ENCODE results near the gene NUTM2G.
"Not testable (repeated sequence)": the region's sequence is repeated elsewhere in the genome, so short reads cannot be mapped to it uniquely, and the experiment has no call there.

NUTM2G gene, protein sequence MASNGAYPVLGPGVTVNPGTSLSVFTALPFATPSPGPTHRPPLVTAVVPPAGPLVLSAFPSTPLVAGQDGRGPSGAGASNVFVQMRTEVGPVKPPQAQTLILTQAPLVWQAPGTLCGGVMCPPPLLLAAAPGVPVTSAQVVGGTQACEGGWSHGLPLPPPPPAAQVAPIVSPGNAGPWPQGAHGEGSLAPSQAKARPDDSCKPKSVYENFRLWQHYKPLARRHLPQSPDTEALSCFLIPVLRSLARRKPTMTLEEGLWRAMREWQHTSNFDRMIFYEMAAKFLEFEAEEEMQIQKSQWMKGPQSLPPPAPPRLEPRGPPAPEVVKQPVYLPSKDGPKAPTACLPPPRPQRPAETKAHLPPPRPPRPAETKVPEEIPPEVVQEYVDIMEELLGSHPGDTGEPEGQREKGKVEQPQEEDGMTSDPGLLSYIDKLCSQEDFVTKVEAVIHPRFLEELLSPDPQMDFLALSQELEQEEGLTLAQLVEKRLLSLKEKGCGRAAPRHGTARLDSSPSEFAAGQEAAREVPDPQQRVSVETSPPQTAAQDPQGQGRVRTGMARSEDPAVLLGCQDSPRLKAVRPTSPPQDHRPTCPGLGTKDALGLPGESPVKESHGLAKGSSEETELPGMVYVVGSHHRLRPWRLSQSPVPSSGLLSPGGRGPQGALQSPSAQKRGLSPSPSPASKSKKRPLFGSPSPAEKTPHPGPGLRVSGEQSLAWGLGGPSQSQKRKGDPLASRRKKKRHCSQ

DNA sequence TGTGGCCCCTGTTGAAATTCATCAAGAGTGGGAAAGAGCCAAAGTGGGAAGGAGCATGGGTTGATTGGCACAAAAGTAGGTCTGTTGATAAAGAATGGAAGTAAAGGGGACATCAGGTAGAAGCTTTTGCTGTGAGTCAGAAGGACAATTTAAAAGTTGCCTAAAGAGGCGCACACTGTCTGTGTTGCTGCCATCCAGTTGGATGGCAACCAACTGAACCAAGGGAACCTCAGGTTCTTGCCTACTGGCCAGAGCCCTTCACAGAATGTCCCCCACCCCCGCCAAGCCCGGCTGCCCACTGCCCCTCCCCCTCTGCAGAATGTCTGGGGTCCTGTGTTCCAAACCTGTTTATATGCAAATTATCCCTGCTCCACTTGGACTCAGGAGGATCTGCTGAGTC, at the start of gene NUTM2G:
TSS of gene NUTM2G (plus strand) at position 301 of the 400 bp plus-strand sequence. CDS start 182 bp downstream, outside the sequence.
- not testable (repeated sequence) for DNase-seq (ENCODE audit: low spot score)

DNA sequence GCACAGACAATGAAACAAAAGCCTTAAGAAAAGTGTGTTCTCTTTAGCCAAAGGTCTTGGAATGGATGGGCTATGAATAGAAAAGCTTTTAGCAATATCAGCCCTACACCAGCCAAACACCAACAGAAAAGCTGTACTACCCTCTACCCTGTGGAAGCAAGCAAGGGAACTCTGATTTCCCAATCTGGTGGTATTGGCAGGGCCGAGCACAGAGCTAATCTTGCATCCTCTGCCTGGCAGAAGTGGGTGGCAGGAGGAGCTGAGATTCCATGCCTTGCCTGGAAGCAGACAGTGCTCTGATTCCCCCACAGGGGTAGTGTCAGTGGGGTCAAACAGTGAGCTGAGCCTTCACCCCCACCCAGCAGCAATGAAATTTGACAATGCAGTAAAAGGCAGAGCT, 44.7 kb upstream of the NUTM2G start:
- DNase-seq (ENCODE audit: low spot score), result no peak

DNA sequence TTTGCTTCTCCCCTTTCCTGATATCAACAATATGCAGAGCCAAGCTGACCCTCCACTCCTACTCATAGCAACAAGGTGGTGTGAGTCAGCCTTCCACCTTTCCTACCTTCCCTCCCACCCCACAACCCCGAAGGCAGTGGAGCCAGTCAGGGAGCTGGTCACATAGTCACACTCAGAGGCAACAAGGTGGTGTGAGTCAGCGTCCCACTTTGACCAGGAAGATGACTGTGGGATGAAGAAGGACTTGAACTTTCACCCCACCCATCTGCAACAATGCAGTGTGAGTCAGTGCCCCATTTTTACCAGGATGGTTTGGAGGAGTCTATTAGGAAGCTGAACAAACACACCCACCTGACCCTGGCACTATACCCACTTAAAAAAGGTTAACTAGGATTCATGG, 44.2 kb upstream of the NUTM2G start:
- no peak for DNase-seq (ENCODE audit: low spot score)

DNA sequence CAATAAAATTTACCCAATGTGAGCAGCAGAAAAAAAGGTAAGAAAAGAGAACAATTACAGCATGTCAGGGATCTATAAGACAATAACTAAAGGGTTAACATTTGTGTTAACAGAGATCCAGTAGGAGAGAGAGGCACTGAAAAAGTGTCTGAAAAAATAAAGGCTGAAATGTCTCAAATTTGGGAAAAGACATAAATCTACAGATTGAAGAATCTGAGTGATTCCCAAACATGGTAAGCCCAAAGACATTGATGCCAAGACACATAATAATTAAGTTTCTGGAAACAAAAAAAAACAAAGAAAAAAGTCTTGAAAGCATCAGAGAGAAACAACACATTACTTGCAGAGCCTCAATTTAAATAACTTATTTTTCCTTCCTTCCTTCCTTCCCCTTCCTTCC, 43.2 kb upstream of the NUTM2G start:
- no peak for DNase-seq (ENCODE audit: low spot score)

DNA sequence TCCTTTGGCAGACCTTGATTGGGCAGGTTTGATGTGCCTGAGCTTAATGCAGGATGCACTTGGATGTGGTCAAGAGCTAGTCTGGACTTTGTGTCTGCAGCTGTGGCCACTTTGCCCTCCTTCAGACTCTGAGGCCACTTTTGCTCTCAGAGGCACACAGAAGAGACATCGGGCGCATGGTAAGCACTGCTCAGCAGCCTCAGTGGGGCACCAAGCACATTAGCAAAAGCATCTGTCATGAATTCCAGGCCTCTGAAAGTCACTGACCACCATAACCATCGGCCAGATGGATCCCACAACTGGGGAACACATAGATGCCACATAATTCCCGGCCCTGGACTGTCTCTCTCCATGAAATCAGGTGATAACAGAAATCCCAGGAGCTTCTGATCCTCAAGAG, 40.1 kb upstream of the NUTM2G start:
- DNase-seq (ENCODE audit: low spot score), result no peak

DNA sequence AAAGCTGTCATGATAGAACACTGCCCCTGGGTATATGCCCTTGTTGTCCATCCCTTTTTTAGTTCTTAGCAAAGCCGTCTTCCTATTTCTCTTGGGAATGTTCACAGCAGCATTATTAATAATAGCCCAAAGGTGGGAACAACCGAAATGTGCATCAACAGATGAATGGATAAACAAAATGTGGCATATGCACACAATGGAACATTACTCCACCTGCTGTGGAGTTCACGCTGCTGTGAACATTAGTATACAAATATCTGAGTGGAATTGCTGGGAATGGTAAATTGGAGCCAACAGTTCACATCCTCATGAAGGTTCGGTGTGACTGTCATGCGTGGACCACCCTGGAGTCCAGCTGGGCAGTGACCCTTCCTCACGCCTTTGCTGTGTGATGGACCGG, 36.5 kb upstream of the NUTM2G start:
- no peak for DNase-seq (ENCODE audit: low spot score)

DNA sequence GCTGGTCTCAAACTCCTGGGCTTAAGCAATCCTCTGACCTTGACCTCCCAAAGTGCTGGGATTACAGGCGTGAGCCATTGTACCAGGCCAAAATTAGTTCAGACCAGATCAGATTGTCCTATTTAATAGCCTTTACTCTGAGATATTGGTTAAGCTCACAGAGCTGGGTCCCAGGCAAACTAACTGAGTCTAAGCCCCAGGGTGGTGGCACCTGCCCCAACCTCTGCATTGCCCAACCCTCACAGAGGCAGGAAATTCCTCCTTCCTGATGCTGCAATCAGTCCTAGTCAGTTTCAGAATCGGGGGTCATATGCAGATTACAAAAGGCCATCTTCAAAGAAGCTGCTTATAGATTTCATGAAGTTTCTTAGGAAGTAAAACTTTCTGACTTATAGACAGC, 28.6 kb upstream of the NUTM2G start:
- DNase-seq (ENCODE audit: low spot score), result not testable (repeated sequence)

DNA sequence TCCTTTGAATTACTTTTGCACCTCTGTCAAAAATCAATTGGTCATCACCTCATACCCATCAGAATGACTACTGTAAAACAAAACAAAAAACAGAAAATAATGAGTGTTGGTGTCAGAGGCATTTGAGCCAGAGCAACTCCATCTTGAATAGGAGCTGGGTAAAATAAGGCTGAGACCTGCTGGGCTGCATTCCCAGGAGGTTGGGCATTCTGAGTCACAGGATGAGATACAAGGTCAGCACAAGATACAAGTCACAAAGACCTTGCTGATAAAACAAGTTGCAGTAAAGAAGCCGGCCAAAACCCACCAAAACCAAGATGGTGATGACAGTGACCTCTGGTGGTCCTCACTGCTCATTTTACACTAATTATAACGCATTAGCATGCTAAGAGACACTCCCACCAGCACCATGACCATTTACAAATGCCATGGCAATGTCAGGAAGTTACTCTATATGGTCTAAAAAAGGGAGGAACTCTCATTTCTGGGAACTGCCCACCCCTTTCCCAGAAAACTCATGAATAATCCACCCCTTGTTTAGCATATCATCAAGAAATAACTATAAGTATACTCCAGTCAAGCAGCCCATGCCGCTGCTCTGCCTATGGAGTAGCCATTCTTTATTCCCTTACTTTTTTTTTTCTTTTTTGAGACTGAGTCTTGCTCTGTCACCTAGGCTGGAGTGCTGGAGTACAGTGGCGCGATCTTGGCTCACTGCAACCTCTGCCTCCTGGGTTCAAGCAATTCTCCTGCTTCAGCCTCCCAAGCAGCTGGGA, 23.5 kb upstream of the NUTM2G start:
- not testable (repeated sequence) for DNase-seq (ENCODE audit: low spot score)

DNA sequence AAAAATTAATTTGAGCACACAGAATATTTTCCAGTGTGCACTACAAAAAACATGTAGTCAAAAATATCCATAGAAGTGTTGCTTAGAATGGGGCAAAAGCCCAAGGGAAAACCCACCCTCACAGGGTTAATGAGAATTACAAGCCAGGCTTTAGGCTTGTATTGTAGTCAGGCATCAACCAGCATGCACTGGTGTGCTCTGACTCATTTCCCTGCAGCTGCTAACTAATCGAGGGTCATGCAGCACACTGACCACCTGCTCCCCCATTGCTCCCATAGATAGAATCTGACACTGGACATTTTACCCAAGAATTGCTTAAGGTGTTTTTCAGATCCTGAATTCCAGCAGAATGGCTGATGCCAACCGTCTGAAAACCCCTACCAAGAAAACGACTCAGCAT, 20.2 kb upstream of the NUTM2G start:
- DNase-seq (ENCODE audit: low spot score), result not testable (repeated sequence)

DNA sequence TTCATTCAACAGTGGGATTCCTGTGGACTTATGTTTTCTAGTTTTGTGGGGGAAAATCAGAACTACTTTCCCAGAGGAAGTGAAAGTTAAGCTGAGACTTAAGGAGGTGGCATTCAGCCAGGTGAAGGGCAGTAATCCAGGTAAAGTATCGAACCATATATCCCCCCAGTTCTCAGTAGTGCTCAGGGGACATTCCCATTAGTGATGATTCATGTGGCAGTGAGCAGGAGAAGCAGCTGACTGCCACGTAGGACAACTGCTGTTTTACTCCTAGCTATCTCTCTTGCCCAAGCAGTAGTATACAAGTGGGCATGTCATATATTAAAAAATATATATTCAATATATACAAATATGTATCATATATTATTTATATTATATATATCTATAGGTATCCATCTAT, 13.1 kb upstream of the NUTM2G start:
- not testable (repeated sequence) for DNase-seq (ENCODE audit: low spot score)

DNA sequence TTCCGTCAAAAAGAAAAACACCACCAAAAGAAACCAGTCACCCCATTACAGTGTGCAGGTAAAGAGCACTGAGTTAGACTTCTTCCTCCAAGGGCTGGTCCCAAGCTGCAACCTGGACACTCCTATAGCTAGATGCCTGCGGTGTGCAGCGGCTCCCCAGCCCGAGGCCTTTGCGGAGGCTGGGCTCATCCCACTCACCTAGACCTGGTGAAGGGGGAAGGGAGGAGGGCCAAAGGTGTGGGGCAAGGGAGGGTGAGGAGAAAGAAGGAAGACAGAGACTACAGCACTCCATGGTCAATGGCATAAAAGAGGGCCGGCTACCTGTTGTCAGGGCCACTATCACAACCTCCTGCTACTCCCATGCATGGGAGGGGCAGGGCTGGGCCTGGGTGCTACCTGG, 12.1 kb upstream of the NUTM2G start:
- DNase-seq (ENCODE audit: low spot score), result not testable (repeated sequence)

DNA sequence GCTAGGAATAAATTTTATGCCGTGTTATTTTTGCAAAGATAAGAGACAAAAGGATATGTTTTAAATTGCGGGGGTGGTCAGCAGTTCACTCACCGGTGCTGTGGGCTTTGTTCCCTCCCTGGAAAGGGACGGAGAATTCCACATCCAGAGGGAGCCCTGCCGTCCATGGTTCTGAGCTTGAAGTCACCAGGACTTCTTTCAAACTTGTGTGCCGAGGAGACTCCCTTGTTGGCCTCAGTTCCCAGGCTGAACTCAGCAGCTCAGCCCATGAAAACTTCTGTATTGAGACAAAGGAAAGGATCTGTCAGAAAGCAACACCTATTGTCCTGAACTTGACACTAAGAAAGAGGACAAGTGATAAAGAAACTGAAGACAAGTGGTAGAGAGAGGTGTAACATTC, 10.1 kb upstream of the NUTM2G start:
- not testable (repeated sequence) for DNase-seq (ENCODE audit: low spot score)

DNA sequence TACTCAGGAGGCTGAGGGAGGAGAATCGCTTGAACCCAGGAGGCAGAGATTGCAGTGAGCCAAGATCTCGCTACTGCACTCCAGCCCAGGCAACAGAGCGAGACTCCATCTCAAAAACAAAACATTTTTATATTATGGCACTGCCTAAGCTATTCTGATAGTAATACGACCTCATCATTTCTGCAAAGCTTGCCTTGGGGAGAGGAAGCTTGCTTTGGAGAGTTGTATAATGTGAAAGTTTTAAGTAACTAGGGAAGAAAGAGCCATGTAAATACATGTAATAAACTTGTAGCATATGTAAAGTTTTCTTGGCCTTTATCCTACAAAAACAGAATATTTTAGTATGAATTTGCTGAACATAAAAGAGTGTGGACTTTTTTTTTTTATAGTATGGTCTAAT, 7.8 kb upstream of the NUTM2G start:
- DNase-seq (ENCODE audit: low spot score), result not testable (repeated sequence)

DNA sequence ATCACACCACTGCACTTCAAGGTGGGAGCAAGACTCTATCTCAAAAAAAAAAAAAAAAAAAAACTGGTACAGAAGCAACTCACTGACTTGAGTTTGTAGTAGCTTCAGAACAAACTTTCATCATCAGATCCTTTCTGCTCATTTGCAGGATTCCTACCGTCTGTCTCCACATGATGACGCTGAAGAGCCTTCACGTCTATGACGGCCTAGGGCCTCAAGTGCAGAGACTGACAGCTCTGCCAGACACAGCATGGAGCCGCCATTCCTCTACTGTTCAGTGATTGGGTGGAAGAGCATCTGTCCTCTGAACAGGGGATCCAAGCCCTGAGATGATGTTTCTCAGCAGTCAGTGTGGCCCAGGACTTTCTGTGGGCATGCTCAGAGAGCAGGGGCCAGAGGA, 3.1 kb upstream of the NUTM2G start:
- DNase-seq (ENCODE audit: low spot score), result not testable (repeated sequence)

DNA sequence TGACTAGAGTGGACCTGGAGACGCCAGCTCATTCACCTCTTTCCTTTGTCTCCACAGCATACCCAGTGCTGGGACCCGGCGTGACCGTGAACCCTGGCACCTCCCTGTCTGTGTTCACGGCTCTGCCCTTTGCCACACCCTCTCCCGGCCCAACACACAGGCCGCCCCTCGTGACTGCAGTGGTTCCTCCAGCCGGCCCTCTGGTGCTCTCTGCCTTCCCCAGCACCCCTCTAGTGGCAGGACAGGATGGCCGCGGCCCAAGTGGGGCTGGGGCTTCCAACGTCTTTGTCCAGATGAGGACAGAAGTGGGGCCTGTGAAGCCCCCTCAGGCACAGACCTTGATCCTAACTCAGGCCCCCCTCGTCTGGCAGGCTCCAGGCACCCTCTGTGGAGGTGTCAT, 3.0 kb downstream of the NUTM2G start:
- DNase-seq (ENCODE audit: low spot score), result not testable (repeated sequence)

DNA sequence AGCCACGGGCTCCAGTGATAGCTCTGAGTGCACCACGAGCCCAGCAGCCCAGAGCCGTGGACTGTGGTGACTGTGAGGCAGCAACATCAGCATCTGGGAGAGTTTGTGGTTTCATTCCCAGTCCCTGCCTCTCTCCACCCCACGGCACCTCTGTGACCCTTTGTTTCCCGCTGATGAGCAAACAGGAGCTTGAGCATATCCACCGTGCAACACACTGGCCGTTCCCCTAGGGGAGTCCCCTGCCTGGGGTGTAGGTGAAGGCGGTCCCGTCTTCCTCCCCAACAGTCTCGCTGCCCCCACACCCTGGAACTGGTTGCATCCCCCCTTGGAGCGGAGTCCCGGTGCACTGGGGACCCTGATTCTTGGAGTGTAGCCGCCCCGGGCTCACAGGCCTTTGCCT, 5.5 kb downstream of the NUTM2G start:
- DNase-seq (ENCODE audit: low spot score), result not testable (repeated sequence)

DNA sequence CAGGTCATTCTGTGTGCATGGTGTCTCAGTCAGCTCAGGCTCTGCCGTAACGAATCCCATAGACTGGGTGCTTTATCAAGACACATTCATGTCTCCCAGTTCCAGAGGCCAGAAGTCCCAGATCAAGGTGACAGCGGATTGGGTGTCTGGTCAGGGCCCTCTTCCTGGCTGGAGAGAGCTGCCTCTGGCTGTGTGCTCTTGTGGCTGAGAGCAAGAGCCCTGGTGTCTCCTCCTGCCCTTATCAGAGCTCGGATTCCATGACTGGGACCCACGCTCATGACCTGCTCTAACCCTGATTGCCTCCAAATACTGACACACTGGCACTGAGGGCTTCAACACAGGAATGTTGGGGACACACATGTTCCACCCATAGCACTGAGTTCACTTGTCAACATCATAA, 6.1 kb downstream of the NUTM2G start:
- not testable (repeated sequence) for DNase-seq (ENCODE audit: low spot score)

DNA sequence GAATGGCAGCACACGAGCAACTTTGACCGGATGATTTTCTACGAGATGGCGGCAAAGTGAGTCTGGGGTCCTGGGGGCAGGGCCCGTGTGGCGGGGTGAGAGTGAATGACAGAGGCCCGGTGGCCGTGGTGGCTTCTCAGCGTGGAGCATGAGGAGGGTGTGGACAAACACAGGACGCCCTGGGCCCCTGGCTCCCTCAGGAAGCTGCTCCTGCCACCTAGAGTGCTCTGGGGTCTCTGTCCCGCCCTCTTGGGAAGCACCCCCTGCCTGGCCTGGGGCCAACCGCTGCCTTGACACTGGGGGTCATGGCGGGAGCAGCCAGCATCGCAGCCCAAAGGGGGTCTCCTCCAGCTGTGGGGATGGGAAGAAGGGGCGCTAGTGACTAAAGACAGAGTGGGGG, 6.8 kb downstream of the NUTM2G start:
- DNase-seq (ENCODE audit: low spot score), result not testable (repeated sequence)

DNA sequence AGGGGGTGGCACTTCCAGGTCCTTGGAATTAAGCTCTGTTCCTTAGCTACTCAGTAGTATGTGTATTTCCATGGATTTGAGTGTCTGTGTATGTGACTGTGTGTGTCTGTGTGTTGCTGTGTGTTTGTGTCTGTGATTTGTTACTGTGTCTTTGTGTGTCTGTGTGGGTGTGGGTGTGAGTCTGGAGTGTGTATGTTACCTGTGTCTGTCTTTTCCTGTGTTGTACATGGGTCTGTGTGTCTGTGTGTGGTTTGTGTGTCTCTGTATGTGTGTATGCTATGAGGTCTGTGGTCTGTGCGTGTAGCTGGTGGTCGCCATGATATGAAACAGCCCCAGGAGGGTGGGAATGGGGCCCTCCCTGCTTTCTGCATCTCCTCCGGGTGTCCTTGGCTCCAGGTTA, 8.8 kb downstream of the NUTM2G start:
- DNase-seq (ENCODE audit: low spot score), result not testable (repeated sequence)

DNA sequence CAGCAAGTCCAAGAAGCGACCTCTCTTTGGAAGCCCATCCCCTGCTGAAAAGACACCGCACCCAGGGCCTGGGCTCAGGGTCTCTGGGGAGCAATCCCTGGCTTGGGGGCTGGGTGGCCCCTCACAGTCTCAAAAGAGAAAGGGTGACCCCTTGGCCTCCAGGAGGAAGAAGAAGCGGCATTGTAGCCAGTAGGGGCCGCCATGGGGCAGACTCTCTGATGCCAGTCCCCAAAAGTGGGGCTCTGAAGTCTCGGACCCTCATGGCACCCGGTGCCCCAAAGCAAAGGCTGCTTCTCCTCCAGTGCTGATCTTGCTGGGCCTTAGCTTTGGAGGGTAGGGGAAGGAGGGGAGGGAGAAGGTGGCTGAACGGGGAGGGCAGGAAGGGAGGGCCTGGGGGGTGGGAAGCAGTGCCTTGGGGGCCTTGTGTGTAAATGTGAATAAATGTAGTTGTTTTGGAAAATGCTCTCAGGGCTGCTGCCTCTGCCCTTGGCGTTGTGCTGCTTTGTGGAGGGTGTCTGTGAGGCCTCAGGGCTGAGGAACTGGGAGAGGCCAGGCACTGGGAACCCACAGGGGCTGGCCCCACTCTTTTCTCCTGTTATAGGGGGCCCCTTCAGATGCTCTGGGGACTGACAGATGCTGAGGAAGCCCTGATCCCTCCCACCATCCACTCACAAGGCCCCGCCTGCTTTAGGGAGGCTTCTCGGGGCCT, 10.5 kb downstream of the NUTM2G start:
- not testable (repeated sequence) for DNase-seq (ENCODE audit: low spot score)

DNA sequence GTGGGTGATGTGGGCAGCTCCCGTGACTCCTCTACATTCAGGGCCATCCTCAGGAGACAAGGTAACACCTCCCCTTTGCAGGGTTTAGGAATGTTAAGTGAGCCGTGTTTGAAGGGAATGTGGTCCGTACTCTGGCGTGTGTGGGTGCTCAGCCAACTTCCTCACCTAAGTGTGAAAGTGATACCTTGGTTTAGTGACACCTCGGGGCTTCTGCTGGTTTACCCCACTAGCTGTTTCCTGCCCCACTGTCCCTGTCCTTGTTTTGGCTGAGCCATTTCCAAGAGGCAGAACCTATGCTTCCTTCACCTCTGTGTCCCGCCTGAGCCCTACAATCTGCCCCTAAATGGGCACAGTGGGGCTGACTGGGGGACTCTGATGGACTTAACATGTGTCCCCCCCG, 12.3 kb downstream of the NUTM2G start:
- DNase-seq (ENCODE audit: low spot score), result not testable (repeated sequence)

DNA sequence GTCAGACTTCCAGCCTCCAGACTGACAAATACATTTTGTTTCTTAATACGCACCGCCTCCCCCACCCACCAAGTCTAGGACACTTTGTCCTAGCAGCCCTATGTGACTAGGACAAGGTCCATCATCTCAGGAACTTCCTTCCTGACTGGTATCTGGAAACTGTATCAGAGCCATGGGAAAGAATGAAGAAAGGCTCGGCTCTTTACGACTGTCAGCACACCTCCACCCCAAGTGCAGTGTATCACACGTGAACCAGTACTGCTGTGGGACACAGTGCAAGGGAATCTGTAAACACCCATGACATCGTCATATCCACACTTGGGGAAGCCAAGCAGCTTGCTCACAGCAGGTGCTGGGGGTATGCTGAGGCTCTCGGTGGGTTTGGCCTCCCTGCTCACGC, 13.0 kb downstream of the NUTM2G start:
- DNase-seq (ENCODE audit: low spot score), result not testable (repeated sequence)

Measured in CD4-positive, alpha-beta T cell treated with Interleukin-6 at 100 ng/mL for 8 hours (primary cell).